Skin epidermis (tissue), 12 donors: Measurements from ENCODE around the gene KXD1.
"Not testable (repeated sequence)": the region's sequence is repeated elsewhere in the genome, so short reads cannot be mapped to it uniquely, and the experiment has no call there.

Experiments
- H3K27ac ChIP-seq, 21 experiments: fragments of 200-600 bp; sonication (generic) in 11 of 21; one replicate each; pipeline ENCODE4 v1.5.0; 2020; ENCODE audit warnings: mild to moderate bottlenecking in 3 of 21, inconsistent platforms in 2 of 21, moderate library complexity in 2 of 21
- H3K4me3 ChIP-seq, 7 experiments: fragments of 200-600 bp; sonication (generic) in 2 of 7; one replicate each; pipeline ENCODE4 v1.5.0; 2020; ENCODE audit warnings: inconsistent platforms in 2 of 7, mild to moderate bottlenecking in 2 of 7, moderate library complexity in 1 of 7

Gene KXD1

GRCh38 chr19:18571564-18572344 is 14.1 kb downstream of the KXD1 start, which contains the start of gene UBA52:
Gene UBA52 (plus strand): TSS chr19:18571857. CDS start chr19:18573301, 1,444 bp downstream.
- peak within 1 kb of the TSS; percentile 75 to 99 (median 85) for H3K4me3 ChIP-seq
- peak within 1 kb of the TSS; percentile 73 to 98 (median 93) for H3K27ac ChIP-seq

- Histone ChIP-seq H3K4me3 (no peak overlapping the region), H3K27ac (no peak overlapping the region)
These were observed 17.1 kb downstream of the KXD1 start for GRCh38 chr19:18574691-18575291.

- no peak overlapping the region for H3K27ac ChIP-seq
- no peak overlapping the region for H3K4me3 ChIP-seq
These were observed 18.7 kb downstream of the KXD1 start for GRCh38 chr19:18576383-18576782.

- H3K4me3 ChIP-seq: no peak overlapping the region
- no peak overlapping the region for H3K27ac ChIP-seq
These were observed 19.8 kb downstream of the KXD1 start for GRCh38 chr19:18577365-18577914.

- H3K4me3 ChIP-seq: no peak overlapping the region
- no peak overlapping the region for H3K27ac ChIP-seq
These were observed 22.6 kb downstream of the KXD1 start for GRCh38 chr19:18580311-18580710.

GRCh38 chr19:18586306-18586705 is 28.6 kb downstream of the KXD1 start:
- no peak overlapping the region for H3K27ac ChIP-seq
- H3K4me3 ChIP-seq: no peak overlapping the region

- Histone ChIP-seq H3K4me3 (no peak overlapping the region), H3K27ac (peak overlapping the region in 10 of 21 experiments; percentile 73 to 97 (median 92))
These were observed 29.9 kb downstream of the KXD1 start for GRCh38 chr19:18587561-18587960.

GRCh38 chr19:18587962-18588610 is 30.4 kb downstream of the KXD1 start:
- H3K27ac ChIP-seq: peak overlapping the region in 20 of 21 experiments; percentile 73 to 98 (median 91)
- peak overlapping the region; percentile 49 to 93 (median 83) for H3K4me3 ChIP-seq

- Histone ChIP-seq H3K4me3 (peak within 1 kb of the TSS; percentile 49 to 93 (median 83)), H3K27ac (peak within 1 kb of the TSS; percentile 68 to 98 (median 91))
These were observed 31.1 kb downstream of the KXD1 start, which contains the start of gene REX1BD for GRCh38 chr19:18588611-18589379. Gene REX1BD (plus strand): TSS chr19:18588798. CDS start chr19:18588802, 4 bp downstream.

GRCh38 chr19:18589380-18590272 is 32.0 kb downstream of the KXD1 start:
- Histone ChIP-seq H3K4me3 (peak overlapping the region; percentile 49 to 93 (median 83)), H3K27ac (peak overlapping the region; percentile 68 to 98 (median 91))

GRCh38 chr19:18590273-18591272 is 32.9 kb downstream of the KXD1 start:
- H3K4me3 ChIP-seq: peak overlapping the region in 4 of 7 experiments; percentile 59 to 91 (median 72)
- H3K27ac ChIP-seq: peak overlapping the region in 4 of 21 experiments; percentile 13 to 92 (median 82)

- Histone ChIP-seq H3K27ac (no peak overlapping the region), H3K4me3 (no peak overlapping the region)
These were observed 34.2 kb downstream of the KXD1 start for GRCh38 chr19:18591735-18592385.

GRCh38 chr19:18592732-18593131 is 35.1 kb downstream of the KXD1 start:
- H3K4me3 ChIP-seq: not testable (repeated sequence)
- H3K27ac ChIP-seq: peak overlapping the region in 1 of 21 experiments; percentile 10

- peak overlapping the region in 3 of 7 experiments; percentile 11 to 38 (median 29) for H3K4me3 ChIP-seq
- H3K27ac ChIP-seq: peak overlapping the region in 5 of 21 experiments; percentile 5 to 61 (median 23)
These were observed 35.9 kb downstream of the KXD1 start for GRCh38 chr19:18593367-18594095.

GRCh38 chr19:18594096-18594823 is 36.6 kb downstream of the KXD1 start:
- H3K27ac ChIP-seq: peak overlapping the region in 6 of 21 experiments; percentile 3 to 61 (median 37)
- H3K4me3 ChIP-seq: peak overlapping the region in 6 of 7 experiments; percentile 7 to 38 (median 16)
